ENCODE data around the gene MYF5.

DNA sequence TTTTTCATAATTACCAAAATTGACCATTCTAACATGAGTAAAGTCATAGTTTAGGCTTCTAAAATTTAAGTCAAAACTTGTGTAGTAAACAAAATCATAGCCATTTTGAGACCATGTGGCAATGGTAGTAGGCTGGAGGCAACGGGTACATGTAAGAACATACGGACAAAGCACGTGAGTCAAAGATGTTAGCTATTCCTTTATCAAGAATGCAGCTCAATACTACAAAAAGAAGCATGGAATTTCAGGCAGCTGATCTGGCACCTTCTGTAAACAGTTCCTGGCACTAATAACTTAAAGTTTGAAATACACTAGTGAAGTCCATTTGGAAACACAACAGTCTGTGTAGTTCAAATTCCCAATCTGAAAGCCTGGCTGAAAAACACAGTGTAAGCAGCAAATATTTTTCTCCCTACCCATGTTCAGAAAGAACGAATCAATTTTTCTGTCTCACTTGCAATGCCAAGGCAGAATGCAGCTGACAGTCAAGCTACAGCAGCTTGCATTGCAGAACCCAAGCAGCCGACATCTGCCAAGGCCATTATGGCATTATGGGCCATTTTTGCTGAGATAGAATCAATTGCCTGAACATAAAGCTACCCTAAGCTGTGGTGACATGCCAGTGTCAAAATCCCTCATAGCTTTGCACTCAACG lies 29.3 kb downstream of the MYF5 start:
- no peak for TF ChIP-seq EZH2phosphoT487 (IDR thresholded peaks at IDR 0.05; ENCODE audit: borderline replicate concordance, low read length)
- TF ChIP-seq, protein P1, sequence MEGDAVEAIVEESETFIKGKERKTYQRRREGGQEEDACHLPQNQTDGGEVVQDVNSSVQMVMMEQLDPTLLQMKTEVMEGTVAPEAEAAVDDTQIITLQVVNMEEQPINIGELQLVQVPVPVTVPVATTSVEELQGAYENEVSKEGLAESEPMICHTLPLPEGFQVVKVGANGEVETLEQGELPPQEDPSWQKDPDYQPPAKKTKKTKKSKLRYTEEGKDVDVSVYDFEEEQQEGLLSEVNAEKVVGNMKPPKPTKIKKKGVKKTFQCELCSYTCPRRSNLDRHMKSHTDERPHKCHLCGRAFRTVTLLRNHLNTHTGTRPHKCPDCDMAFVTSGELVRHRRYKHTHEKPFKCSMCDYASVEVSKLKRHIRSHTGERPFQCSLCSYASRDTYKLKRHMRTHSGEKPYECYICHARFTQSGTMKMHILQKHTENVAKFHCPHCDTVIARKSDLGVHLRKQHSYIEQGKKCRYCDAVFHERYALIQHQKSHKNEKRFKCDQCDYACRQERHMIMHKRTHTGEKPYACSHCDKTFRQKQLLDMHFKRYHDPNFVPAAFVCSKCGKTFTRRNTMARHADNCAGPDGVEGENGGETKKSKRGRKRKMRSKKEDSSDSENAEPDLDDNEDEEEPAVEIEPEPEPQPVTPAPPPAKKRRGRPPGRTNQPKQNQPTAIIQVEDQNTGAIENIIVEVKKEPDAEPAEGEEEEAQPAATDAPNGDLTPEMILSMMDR (conservative IDR thresholded peaks at IDR 0.05; ENCODE audit: low read depth, low read length) = no peak
- no peak for TF ChIP-seq EZH2 (IDR thresholded peaks at IDR 0.05; ENCODE audit: low read length, unreplicated experiment)

Data from PC-3 (cell line).